Measurements from ENCODE around the gene RPP21. TPM values are rescaled to one million over a fixed set of nuclear protein-coding genes. Genes with fewer than 3 reads are reported as not detected.

RPP21 gene
- polyA plus RNA-seq, 1 donor from 2014 or later, result 109 TPM

DNA sequence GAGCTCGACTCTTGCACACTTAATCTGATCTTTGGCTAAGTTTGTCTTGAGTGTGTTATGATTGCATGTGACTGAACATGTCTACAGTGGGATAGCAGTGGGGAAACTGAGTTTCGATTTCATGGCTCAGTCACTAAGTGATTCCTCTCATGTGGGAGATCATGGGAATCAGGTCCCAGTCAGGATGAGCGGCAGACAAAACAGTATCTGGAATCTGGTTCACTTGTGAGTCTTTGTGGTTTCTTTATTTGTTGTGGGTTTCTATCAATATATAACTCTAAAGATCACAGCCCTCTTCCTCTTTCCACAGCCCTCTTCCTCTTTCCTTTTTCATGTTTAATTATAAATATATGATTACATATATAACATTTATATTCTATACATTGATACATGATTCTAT is 4.0 kb downstream of the RPP21 start:
- H3K27ac ChIP-seq (ENCODE audit: low read length), result no peak overlapping the region
- H3K79me2 ChIP-seq (replicated peaks; ENCODE audit: insufficient read depth, low read length), result no peaks in the 10 kb centered on the region
- H3K36me3 ChIP-seq (ENCODE audit: insufficient read depth, low read length), result no peaks in the 10 kb centered on the region
- H3F3A ChIP-seq (ENCODE audit: insufficient read depth, low read length, poor library complexity, severe bottlenecking), result no peaks in the 10 kb centered on the region
- H3K4me3 ChIP-seq (ENCODE audit: low read length), result no peak overlapping the region
- no peaks in the 10 kb centered on the region for H3K9me2 ChIP-seq (ENCODE audit: insufficient read depth, low read length)
- no peak overlapping the region for H3K9ac ChIP-seq (ENCODE audit: low read length)
- H3K4me2 ChIP-seq (ENCODE audit: low read length), result no peak overlapping the region
- TF ChIP-seq MXI1 (conservative IDR thresholded peaks at IDR 0.05; ENCODE audit: poor library complexity, severe bottlenecking), result no peak
- TF ChIP-seq RAD21 (conservative IDR thresholded peaks at IDR 0.05), result no peak
- TF ChIP-seq SMC3 (conservative IDR thresholded peaks at IDR 0.05; ENCODE audit: poor library complexity), result no peak
- TF ChIP-seq EP300 (conservative IDR thresholded peaks at IDR 0.05; ENCODE audit: poor library complexity, severe bottlenecking), result no peak
- TF ChIP-seq CTCF (IDR thresholded peaks at IDR 0.05; ENCODE audit: poor library complexity, severe bottlenecking), result no peak
- TF ChIP-seq, protein P1, sequence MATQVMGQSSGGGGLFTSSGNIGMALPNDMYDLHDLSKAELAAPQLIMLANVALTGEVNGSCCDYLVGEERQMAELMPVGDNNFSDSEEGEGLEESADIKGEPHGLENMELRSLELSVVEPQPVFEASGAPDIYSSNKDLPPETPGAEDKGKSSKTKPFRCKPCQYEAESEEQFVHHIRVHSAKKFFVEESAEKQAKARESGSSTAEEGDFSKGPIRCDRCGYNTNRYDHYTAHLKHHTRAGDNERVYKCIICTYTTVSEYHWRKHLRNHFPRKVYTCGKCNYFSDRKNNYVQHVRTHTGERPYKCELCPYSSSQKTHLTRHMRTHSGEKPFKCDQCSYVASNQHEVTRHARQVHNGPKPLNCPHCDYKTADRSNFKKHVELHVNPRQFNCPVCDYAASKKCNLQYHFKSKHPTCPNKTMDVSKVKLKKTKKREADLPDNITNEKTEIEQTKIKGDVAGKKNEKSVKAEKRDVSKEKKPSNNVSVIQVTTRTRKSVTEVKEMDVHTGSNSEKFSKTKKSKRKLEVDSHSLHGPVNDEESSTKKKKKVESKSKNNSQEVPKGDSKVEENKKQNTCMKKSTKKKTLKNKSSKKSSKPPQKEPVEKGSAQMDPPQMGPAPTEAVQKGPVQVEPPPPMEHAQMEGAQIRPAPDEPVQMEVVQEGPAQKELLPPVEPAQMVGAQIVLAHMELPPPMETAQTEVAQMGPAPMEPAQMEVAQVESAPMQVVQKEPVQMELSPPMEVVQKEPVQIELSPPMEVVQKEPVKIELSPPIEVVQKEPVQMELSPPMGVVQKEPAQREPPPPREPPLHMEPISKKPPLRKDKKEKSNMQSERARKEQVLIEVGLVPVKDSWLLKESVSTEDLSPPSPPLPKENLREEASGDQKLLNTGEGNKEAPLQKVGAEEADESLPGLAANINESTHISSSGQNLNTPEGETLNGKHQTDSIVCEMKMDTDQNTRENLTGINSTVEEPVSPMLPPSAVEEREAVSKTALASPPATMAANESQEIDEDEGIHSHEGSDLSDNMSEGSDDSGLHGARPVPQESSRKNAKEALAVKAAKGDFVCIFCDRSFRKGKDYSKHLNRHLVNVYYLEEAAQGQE (IDR thresholded peaks at IDR 0.05; ENCODE audit: borderline replicate concordance), result no peak
- no peaks in the 10 kb centered on the region for H3K27me3 ChIP-seq (ENCODE audit: insufficient read depth, low read depth, low read length)
- H2AFZ ChIP-seq (ENCODE audit: low read depth, low read length), result no peak overlapping the region
- H4K20me1 ChIP-seq (ENCODE audit: insufficient read depth), result no peaks in the 10 kb centered on the region
- H3K9me3 ChIP-seq (ENCODE audit: low read length), result no peaks in the 10 kb centered on the region

- no peak for TF ChIP-seq EZH2 (IDR thresholded peaks at IDR 0.05; ENCODE audit: borderline replicate concordance, insufficient read depth, low read length, poor library complexity, severe bottlenecking)
- no peak for TF ChIP-seq MXI1 (conservative IDR thresholded peaks at IDR 0.05; ENCODE audit: poor library complexity, severe bottlenecking)
- H3K36me3 ChIP-seq (ENCODE audit: insufficient read depth, low read length), result no peaks in the 10 kb centered on the region
- H3K9ac ChIP-seq (ENCODE audit: low read length), result no peak overlapping the region
- H3K9me2 ChIP-seq (ENCODE audit: insufficient read depth, low read length), result no peaks in the 10 kb centered on the region
- no peak overlapping the region for H3K4me2 ChIP-seq (ENCODE audit: low read length)
- no peak overlapping the region for H3K27ac ChIP-seq (ENCODE audit: low read length)
- no peaks in the 10 kb centered on the region for H3K27me3 ChIP-seq (ENCODE audit: insufficient read depth, low read depth, low read length)
- H4K20me1 ChIP-seq (ENCODE audit: insufficient read depth), result no peaks in the 10 kb centered on the region
- no peak overlapping the region for H3K4me3 ChIP-seq (ENCODE audit: low read length)
- no peaks in the 10 kb centered on the region for H3K9me3 ChIP-seq (ENCODE audit: low read length)
- H2AFZ ChIP-seq (ENCODE audit: low read depth, low read length), result no peak overlapping the region
- H3F3A ChIP-seq (ENCODE audit: insufficient read depth, low read length, poor library complexity, severe bottlenecking), result no peaks in the 10 kb centered on the region
- H3K79me2 ChIP-seq (replicated peaks; ENCODE audit: insufficient read depth, low read length), result no peaks in the 10 kb centered on the region
Observed at GRCh38 chr6:30349421-30350177, 4.6 kb downstream of the RPP21 start.

DNA sequence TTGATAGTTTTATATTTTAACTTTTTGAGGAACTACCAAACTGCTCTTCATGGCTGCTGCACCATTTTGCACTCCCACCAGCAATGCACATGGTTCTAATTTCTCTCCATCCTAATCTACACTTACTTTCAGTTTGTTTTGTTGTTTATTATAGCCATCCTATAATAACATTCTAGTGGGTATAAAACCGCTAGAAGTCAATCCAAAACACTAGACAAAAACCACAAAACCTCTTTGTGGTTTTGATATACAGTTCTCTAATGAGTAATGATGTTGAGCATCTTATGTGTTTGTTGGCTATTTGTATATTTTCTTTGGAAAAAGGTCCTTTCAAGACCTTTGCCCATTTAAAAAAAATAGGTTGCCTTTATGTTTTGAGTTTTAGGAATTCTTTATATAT is 5.6 kb downstream of the RPP21 start:
- Histone ChIP-seq H2AFZ (ENCODE audit: low read depth, low read length) (no peak overlapping the region), H3K27me3 (ENCODE audit: insufficient read depth, low read depth, low read length) (no peaks in the 10 kb centered on the region), H3F3A (ENCODE audit: insufficient read depth, low read length, poor library complexity, severe bottlenecking) (no peaks in the 10 kb centered on the region), H3K4me3 (ENCODE audit: low read length) (no peak overlapping the region), H3K9me3 (ENCODE audit: low read length) (no peaks in the 10 kb centered on the region), H4K20me1 (ENCODE audit: insufficient read depth) (no peaks in the 10 kb centered on the region), H3K27ac (ENCODE audit: low read length) (no peak overlapping the region), H3K79me2 (replicated peaks; ENCODE audit: insufficient read depth, low read length) (no peaks in the 10 kb centered on the region), H3K36me3 (ENCODE audit: insufficient read depth, low read length) (no peaks in the 10 kb centered on the region), H3K4me2 (ENCODE audit: low read length) (no peak overlapping the region), H3K9me2 (ENCODE audit: insufficient read depth, low read length) (no peaks in the 10 kb centered on the region), H3K9ac (ENCODE audit: low read length) (no peak overlapping the region)
- TF ChIP-seq, protein P1 (IDR thresholded peaks at IDR 0.05; ENCODE audit: borderline replicate concordance), result no peak
